Measurements from ENCODE around the gene SEMA6C. TPM values are rescaled to one million over a fixed set of nuclear protein-coding genes. Genes with fewer than 3 reads are reported as not detected.
"Not testable (repeated sequence)": the region's sequence is repeated elsewhere in the genome, so short reads cannot be mapped to it uniquely, and the experiment has no call there.

SEMA6C gene
- total and polyA plus RNA-seq, 2 donors: 1.5 to 24.3 TPM

- DNase-seq (ENCODE audit: low read depth in 6 of 9, low spot score in 9 of 9): no peak
- no peak overlapping the region for H3K4me3 ChIP-seq (ENCODE audit: low read length in 2 of 2)
- H3K4me1 ChIP-seq (ENCODE audit: control insufficient read depth in 2 of 2, insufficient read depth in 2 of 2, low read length in 2 of 2): no peaks in the 10 kb centered on the region
- H3K9me3 ChIP-seq (ENCODE audit: control insufficient read depth in 2 of 2, insufficient read depth in 1 of 2, low read length in 1 of 2): no peaks in the 10 kb centered on the region
- peaks cover 29 to 42% of the 10 kb centered on the region in 2 donors for H3K36me3 ChIP-seq (ENCODE audit: control insufficient read depth in 2 of 2, insufficient read depth in 2 of 2, low read length in 1 of 2)
- H3K27ac ChIP-seq (ENCODE audit: low read depth in 1 of 2, low read length in 1 of 2): no peak overlapping the region
- H3K27me3 ChIP-seq (ENCODE audit: control insufficient read depth in 2 of 2, insufficient read depth in 1 of 2, low read length in 1 of 2): no peaks in the 10 kb centered on the region
- WGBS: 99% methylated on average over 5 of the region's 5 CpGs
These were observed 32.6 kb downstream of the SEMA6C start for GRCh38 chr1:151113877-151114276.

- WGBS: 97% methylated on average over 5 of the region's 5 CpGs
- no peak for DNase-seq (ENCODE audit: low read depth in 6 of 9, low spot score in 9 of 9)
- H3K27ac ChIP-seq (ENCODE audit: low read depth in 1 of 2, low read length in 1 of 2): no peak overlapping the region
- no peaks in the 10 kb centered on the region for H3K4me1 ChIP-seq (ENCODE audit: control insufficient read depth in 2 of 2, insufficient read depth in 2 of 2, low read length in 2 of 2)
- H3K36me3 ChIP-seq (ENCODE audit: control insufficient read depth in 2 of 2, insufficient read depth in 2 of 2, low read length in 1 of 2): peaks cover 26 to 37% of the 10 kb centered on the region in 2 donors
- no peak overlapping the region for H3K4me3 ChIP-seq (ENCODE audit: low read length in 2 of 2)
- no peaks in the 10 kb centered on the region for H3K27me3 ChIP-seq (ENCODE audit: control insufficient read depth in 2 of 2, insufficient read depth in 1 of 2, low read length in 1 of 2)
- H3K9me3 ChIP-seq (ENCODE audit: control insufficient read depth in 2 of 2, insufficient read depth in 1 of 2, low read length in 1 of 2): no peaks in the 10 kb centered on the region
These were observed 38.1 kb downstream of the SEMA6C start for GRCh38 chr1:151108331-151108730.

- Histone ChIP-seq H3K4me1 (ENCODE audit: control insufficient read depth in 2 of 2, insufficient read depth in 2 of 2, low read length in 2 of 2) (no peaks in the 10 kb centered on the region), H3K36me3 (ENCODE audit: control insufficient read depth in 2 of 2, insufficient read depth in 2 of 2, low read length in 1 of 2) (peaks cover 18 to 35% of the 10 kb centered on the region in 2 donors), H3K9me3 (ENCODE audit: control insufficient read depth in 2 of 2, insufficient read depth in 1 of 2, low read length in 1 of 2) (no peaks in the 10 kb centered on the region), H3K27me3 (ENCODE audit: control insufficient read depth in 2 of 2, insufficient read depth in 1 of 2, low read length in 1 of 2) (no peaks in the 10 kb centered on the region), H3K27ac (ENCODE audit: low read depth in 1 of 2, low read length in 1 of 2) (no peak overlapping the region), H3K4me3 (ENCODE audit: low read length in 2 of 2) (no peak overlapping the region)
- WGBS: 95% methylated on average over 2 of the region's 2 CpGs
- no peak for DNase-seq (ENCODE audit: low read depth in 6 of 9, low spot score in 9 of 9)
These were observed 39.5 kb downstream of the SEMA6C start for GRCh38 chr1:151106894-151107293.

- H3K4me1 ChIP-seq (ENCODE audit: control insufficient read depth in 2 of 2, insufficient read depth in 2 of 2, low read length in 2 of 2): no peaks in the 10 kb centered on the region
- peaks cover 18 to 33% of the 10 kb centered on the region in 2 donors for H3K36me3 ChIP-seq (ENCODE audit: control insufficient read depth in 2 of 2, insufficient read depth in 2 of 2, low read length in 1 of 2)
- no peaks in the 10 kb centered on the region for H3K27me3 ChIP-seq (ENCODE audit: control insufficient read depth in 2 of 2, insufficient read depth in 1 of 2, low read length in 1 of 2)
- no peak for DNase-seq (ENCODE audit: low read depth in 6 of 9, low spot score in 9 of 9)
- H3K4me3 ChIP-seq (ENCODE audit: low read length in 2 of 2): no peak overlapping the region
- H3K9me3 ChIP-seq (ENCODE audit: control insufficient read depth in 2 of 2, insufficient read depth in 1 of 2, low read length in 1 of 2): no peaks in the 10 kb centered on the region
- H3K27ac ChIP-seq (ENCODE audit: low read depth in 1 of 2, low read length in 1 of 2): no peak overlapping the region
These were observed 41.8 kb downstream of the SEMA6C start for GRCh38 chr1:151104630-151105029.

GRCh38 chr1:151098126-151098525, 48.3 kb downstream of the SEMA6C start:
- 96% methylated on average over 1 of the region's 1 CpG for WGBS
- no peak overlapping the region for H3K27ac ChIP-seq (ENCODE audit: low read depth in 1 of 2, low read length in 1 of 2)
- no peaks in the 10 kb centered on the region for H3K4me1 ChIP-seq (ENCODE audit: control insufficient read depth in 2 of 2, insufficient read depth in 2 of 2, low read length in 2 of 2)
- no peak overlapping the region for H3K4me3 ChIP-seq (ENCODE audit: low read length in 2 of 2)
- H3K36me3 ChIP-seq (ENCODE audit: control insufficient read depth in 2 of 2, insufficient read depth in 2 of 2, low read length in 1 of 2): peaks cover 11 to 16% of the 10 kb centered on the region in 2 donors
- H3K27me3 ChIP-seq (ENCODE audit: control insufficient read depth in 2 of 2, insufficient read depth in 1 of 2, low read length in 1 of 2): no peaks in the 10 kb centered on the region
- no peak for DNase-seq (ENCODE audit: low read depth in 6 of 9, low spot score in 9 of 9)
- H3K9me3 ChIP-seq (ENCODE audit: control insufficient read depth in 2 of 2, insufficient read depth in 1 of 2, low read length in 1 of 2): no peaks in the 10 kb centered on the region

GRCh38 chr1:151097426-151097825, 49.0 kb downstream of the SEMA6C start:
- H3K27me3 ChIP-seq (ENCODE audit: control insufficient read depth in 2 of 2, insufficient read depth in 1 of 2, low read length in 1 of 2); DNase-seq (ENCODE audit: low read depth in 6 of 9, low spot score in 9 of 9): not testable (repeated sequence)
- H3K36me3 ChIP-seq (ENCODE audit: control insufficient read depth in 2 of 2, insufficient read depth in 2 of 2, low read length in 1 of 2): peaks cover 11 to 16% of the 10 kb centered on the region in 2 donors

GRCh38 chr1:151085953-151086559, 60.4 kb downstream of the SEMA6C start:
- H3K27me3 ChIP-seq (ENCODE audit: control insufficient read depth in 2 of 2, insufficient read depth in 1 of 2, low read length in 1 of 2): no peaks in the 10 kb centered on the region
- DNase-seq (ENCODE audit: low read depth in 6 of 9, low spot score in 9 of 9): no peak
- WGBS: 96% methylated on average over 4 of the region's 4 CpGs
- H3K9me3 ChIP-seq (ENCODE audit: control insufficient read depth in 2 of 2, insufficient read depth in 1 of 2, low read length in 1 of 2): no peaks in the 10 kb centered on the region
- peaks cover 6 to 9% of the 10 kb centered on the region in 2 donors for H3K36me3 ChIP-seq (ENCODE audit: control insufficient read depth in 2 of 2, insufficient read depth in 2 of 2, low read length in 1 of 2)
- H3K27ac ChIP-seq (ENCODE audit: low read depth in 1 of 2, low read length in 1 of 2): no peak overlapping the region
- H3K4me1 ChIP-seq (ENCODE audit: control insufficient read depth in 2 of 2, insufficient read depth in 2 of 2, low read length in 2 of 2): no peaks in the 10 kb centered on the region
- no peak overlapping the region for H3K4me3 ChIP-seq (ENCODE audit: low read length in 2 of 2)

More at GRCh38 chr1:151097426-151097825, 49.0 kb downstream of the SEMA6C start:
- 97% methylated on average over 6 of the region's 6 CpGs for WGBS
- H3K9me3 ChIP-seq (ENCODE audit: control insufficient read depth in 2 of 2, insufficient read depth in 1 of 2, low read length in 1 of 2); H3K4me1 ChIP-seq (ENCODE audit: control insufficient read depth in 2 of 2, insufficient read depth in 2 of 2, low read length in 2 of 2); H3K4me3 ChIP-seq (ENCODE audit: low read length in 2 of 2); H3K27ac ChIP-seq (ENCODE audit: low read depth in 1 of 2, low read length in 1 of 2): not testable (repeated sequence)

Other genes with a start within 250 kb of the SEMA6C start
- 35.5 TPM for gene SETDB1, start 220.3 kb downstream of the SEMA6C start, total RNA-seq
- 25.9 TPM for gene SETDB1, start 220.3 kb downstream of the SEMA6C start, polyA plus RNA-seq
- 55.6 TPM for gene CERS2, start 171.8 kb downstream of the SEMA6C start, total RNA-seq
- gene CERS2, start 171.8 kb downstream of the SEMA6C start, polyA plus RNA-seq: 76.3 TPM
- gene ANXA9, start 164.3 kb downstream of the SEMA6C start, total RNA-seq: 0.14 TPM
- gene ANXA9, start 164.3 kb downstream of the SEMA6C start, polyA plus RNA-seq: 2.1 TPM
- gene MINDY1, start 139.7 kb downstream of the SEMA6C start, total RNA-seq: 3.5 TPM
- gene MINDY1, start 139.7 kb downstream of the SEMA6C start, polyA plus RNA-seq: 4.8 TPM
- gene PRUNE1, start 138.2 kb downstream of the SEMA6C start, total RNA-seq: 16.2 TPM
- gene PRUNE1, start 138.2 kb downstream of the SEMA6C start, polyA plus RNA-seq: 16.7 TPM
- gene BNIPL, start 110.0 kb downstream of the SEMA6C start, total RNA-seq: 0.52 TPM
- 6.2 TPM for gene BNIPL, start 110.0 kb downstream of the SEMA6C start, polyA plus RNA-seq
- gene C1orf56, start 98.9 kb downstream of the SEMA6C start, total RNA-seq: 0.80 TPM
- 2.1 TPM for gene C1orf56, start 98.9 kb downstream of the SEMA6C start, polyA plus RNA-seq
- 92.0 TPM for gene CDC42SE1, start 87.0 kb downstream of the SEMA6C start, total RNA-seq
- 95.9 TPM for gene CDC42SE1, start 87.0 kb downstream of the SEMA6C start, polyA plus RNA-seq
- 10.8 TPM for gene MLLT11, start 86.2 kb downstream of the SEMA6C start, total RNA-seq
- gene MLLT11, start 86.2 kb downstream of the SEMA6C start, polyA plus RNA-seq: 6.6 TPM
- 18.9 TPM for gene GABPB2, start 75.9 kb downstream of the SEMA6C start, total RNA-seq
- 8.5 TPM for gene GABPB2, start 75.9 kb downstream of the SEMA6C start, polyA plus RNA-seq
- gene TNFAIP8L2, start 10.0 kb upstream of the SEMA6C start, total RNA-seq: 30.0 TPM
- 32.8 TPM for gene TNFAIP8L2, start 10.0 kb upstream of the SEMA6C start, polyA plus RNA-seq
- 11.9 TPM for gene LYSMD1, start 19.3 kb upstream of the SEMA6C start, total RNA-seq
- 7.7 TPM for gene LYSMD1, start 19.3 kb upstream of the SEMA6C start, polyA plus RNA-seq
- gene SCNM1, start 19.5 kb upstream of the SEMA6C start, total RNA-seq: 63.8 TPM
- gene SCNM1, start 19.5 kb upstream of the SEMA6C start, polyA plus RNA-seq: 75.2 TPM
- 0.38 TPM for gene TMOD4, start 29.4 kb upstream of the SEMA6C start, total RNA-seq
- gene TMOD4, start 29.4 kb upstream of the SEMA6C start, polyA plus RNA-seq: 1.0 TPM
- gene VPS72, start 43.6 kb upstream of the SEMA6C start, total RNA-seq: 47.2 TPM
- 40.2 TPM for gene VPS72, start 43.6 kb upstream of the SEMA6C start, polyA plus RNA-seq
- gene PIP5K1A, start 51.9 kb upstream of the SEMA6C start, total RNA-seq: 30.7 TPM
- gene PIP5K1A, start 51.9 kb upstream of the SEMA6C start, polyA plus RNA-seq: 29.8 TPM
- 272 TPM for gene PSMD4, start 108.1 kb upstream of the SEMA6C start, total RNA-seq
- 157 TPM for gene PSMD4, start 108.1 kb upstream of the SEMA6C start, polyA plus RNA-seq
- 9.8 TPM for gene ZNF687, start 135.7 kb upstream of the SEMA6C start, total RNA-seq
- 11.1 TPM for gene ZNF687, start 135.7 kb upstream of the SEMA6C start, polyA plus RNA-seq
- 29.0 TPM for gene PI4KB, start 180.8 kb upstream of the SEMA6C start, total RNA-seq
- 31.8 TPM for gene PI4KB, start 180.8 kb upstream of the SEMA6C start, polyA plus RNA-seq
- 89.4 TPM for gene RFX5, start 200.6 kb upstream of the SEMA6C start, total RNA-seq
- gene RFX5, start 200.6 kb upstream of the SEMA6C start, polyA plus RNA-seq: 32.9 TPM
- 6.1 TPM for gene SELENBP1, start 226.1 kb upstream of the SEMA6C start, total RNA-seq
- 6.4 TPM for gene SELENBP1, start 226.1 kb upstream of the SEMA6C start, polyA plus RNA-seq

All from thymus (tissue), 11 donors.